Neural progenitor cell (in vitro differentiated cells): ENCODE measurements around the gene PRKCA.

Experiments used
- CTCF ChIP-seq: fragments of 200-600 bp; sonication (generic); IDR thresholded peaks from 2 replicates; pipeline ENCODE4 v1.5.1; 2017; ENCODE audit warnings: antibody characterized with exemption, mild to moderate bottlenecking
- EZH2 ChIP-seq: fragments of 200-600 bp; sonication (generic); IDR thresholded peaks from 2 replicates; pipeline ENCODE4 v1.6.1; 2017; ENCODE audit warnings: antibody characterized with exemption, mild to moderate bottlenecking, moderate library complexity
- EZH2phosphoT487 ChIP-seq: fragments of 200-600 bp; sonication (generic); IDR thresholded peaks from 2 replicates; pipeline ENCODE4 v1.6.1; 2017; ENCODE audit warnings: antibody characterized with exemption

- TF ChIP-seq EZH2 (no peak), CTCF (no peak), EZH2phosphoT487 (no peak)
These were observed 353.0 kb downstream of the PRKCA start for GRCh38 chr17:66655461-66655860.
